ENCODE data around the gene WWTR1.

The WWTR1 gene

DNA sequence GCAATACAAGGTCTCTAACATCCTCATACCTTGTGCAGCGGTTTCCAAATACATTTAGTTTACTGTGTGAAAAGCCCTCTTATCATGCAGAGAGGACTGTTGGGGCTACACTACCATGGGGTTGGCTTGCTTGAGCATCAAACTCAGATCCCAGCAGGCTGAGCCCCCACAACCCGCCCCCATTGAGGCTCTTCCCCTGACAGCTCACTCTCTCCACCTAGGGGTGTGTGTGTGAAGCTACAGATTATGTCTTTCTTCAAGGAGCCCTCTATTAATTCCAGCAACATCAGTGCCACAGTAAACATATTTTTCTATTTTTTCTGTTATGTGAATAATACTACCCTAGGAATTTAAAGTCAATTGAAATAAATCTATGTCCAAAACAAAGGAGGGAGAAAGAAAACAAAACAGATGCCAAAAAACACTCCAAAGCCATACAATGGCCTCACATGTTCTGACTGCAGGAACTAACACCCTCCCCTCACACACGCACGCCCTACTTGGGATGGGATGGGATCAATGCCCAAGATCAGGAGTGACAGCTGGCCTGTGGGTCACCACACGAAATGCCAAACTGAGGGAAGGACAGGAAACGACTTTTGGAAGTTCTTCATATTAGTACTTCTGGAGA, 168.7 kb downstream of the WWTR1 start:
- H3K4me3 ChIP-seq (ENCODE audit: low read depth, low read length): no peak overlapping the region
- DNase-seq (ENCODE audit: low read depth): no peak

- no peak overlapping the region for H3K4me3 ChIP-seq (ENCODE audit: low read depth, low read length)
- DNase-seq (ENCODE audit: low read depth): no peak
Measured at GRCh38 chr3:149487598-149488197, 170.1 kb downstream of the WWTR1 start.

GRCh38 chr3:149486726-149487125, 171.1 kb downstream of the WWTR1 start:
- no peak overlapping the region for H3K4me3 ChIP-seq (ENCODE audit: low read depth, low read length)
- no peak for DNase-seq (ENCODE audit: low read depth)

- H3K4me3 ChIP-seq (ENCODE audit: low read depth, low read length): no peak overlapping the region
- no peak for DNase-seq (ENCODE audit: low read depth)
Measured at GRCh38 chr3:149481491-149481890, 176.3 kb downstream of the WWTR1 start.

DNA sequence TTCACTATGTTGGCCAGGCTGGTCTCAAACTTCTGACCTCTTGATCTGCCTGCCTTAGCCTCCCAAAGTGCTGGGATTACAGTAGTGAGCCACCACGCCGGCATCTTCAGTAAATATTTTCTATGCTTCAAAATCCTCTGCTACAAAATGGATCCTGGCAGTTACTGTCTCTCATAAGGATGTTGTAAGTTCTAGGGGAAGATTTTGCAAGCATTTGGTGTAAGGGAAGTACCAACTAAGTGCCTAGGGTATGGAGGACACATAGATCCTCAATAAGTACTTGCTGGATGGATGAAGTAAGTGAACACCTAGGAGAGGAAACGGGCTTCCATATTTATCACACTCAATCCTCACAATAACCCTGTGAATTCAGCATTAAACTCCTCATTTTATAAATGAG, 176.8 kb downstream of the WWTR1 start:
- no peak overlapping the region for H3K4me3 ChIP-seq (ENCODE audit: low read depth, low read length)

DNA sequence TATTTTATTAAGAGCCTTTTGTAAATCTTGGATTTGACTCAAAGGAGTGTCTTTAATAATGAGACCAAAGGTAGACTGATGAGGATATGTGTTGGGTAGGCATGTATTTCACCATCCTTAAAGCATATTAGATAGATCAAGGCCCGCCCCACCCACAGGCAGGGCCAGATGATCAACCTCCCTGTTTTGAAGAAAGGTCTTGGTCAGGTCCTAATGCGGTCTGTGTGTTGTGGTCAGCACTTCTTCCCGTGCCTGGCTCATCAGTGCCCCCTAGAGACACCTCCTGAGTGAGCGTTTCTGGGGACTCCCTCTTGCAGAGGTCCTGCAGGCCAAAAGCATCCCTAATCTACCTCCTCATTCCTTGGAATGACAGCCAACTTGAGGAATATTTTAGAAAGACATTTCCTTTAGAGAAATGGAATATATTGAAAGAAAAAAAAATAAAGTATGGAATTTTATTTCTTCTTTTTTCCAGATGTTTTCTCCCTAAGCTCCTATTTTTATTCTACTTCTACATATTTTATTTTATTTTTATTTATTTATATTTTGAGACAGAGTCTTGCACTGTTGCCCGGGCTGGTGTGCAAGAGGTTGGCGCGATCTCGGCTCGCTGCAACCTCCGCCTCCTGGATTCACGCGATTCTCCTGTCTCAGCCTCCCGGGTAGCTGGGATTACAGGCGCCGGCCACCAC, 177.4 kb downstream of the WWTR1 start:
- no peak overlapping the region for H3K4me3 ChIP-seq (ENCODE audit: low read depth, low read length)
- DNase-seq (ENCODE audit: low read depth): peak; percentile 61

More for the DNA sequence above, 176.8 kb downstream of the WWTR1 start:
- no peak for DNase-seq (ENCODE audit: low read depth)

DNA sequence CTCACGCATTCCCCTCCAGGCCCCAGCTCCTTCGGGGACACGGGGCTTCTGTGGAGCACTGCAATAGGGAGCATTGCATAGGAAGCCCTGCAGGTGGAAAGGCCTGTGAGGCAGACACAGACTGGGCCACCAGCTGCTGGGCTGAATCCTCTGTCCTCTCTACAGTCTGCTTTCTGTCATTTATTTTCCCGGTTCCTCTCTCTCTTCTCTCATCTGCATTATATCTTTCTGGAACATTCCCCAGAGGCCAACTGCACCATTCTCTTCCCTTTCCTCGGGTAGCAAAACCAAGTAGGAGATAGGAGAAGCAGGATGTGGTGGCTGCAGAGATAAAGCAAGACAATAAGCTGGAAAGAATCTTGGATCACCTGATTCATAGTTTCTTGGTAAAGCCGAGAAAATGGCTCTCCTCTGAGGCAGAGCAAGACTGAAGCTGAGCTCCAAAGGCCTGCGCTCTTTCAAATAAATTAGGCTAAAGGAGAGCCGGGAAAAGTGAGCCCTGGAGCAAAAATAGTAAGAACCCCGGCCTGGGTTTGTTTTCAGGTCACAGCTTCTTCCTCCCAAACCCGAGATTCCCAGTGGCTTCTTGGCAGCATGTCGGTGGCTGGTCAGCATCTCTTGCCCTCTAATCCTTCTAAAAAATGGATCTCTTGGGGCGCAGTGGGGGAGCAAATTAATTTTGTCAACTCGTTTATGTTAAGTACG, 178.1 kb downstream of the WWTR1 start:
- no peak overlapping the region for H3K4me3 ChIP-seq (ENCODE audit: low read depth, low read length)
- no peak for DNase-seq (ENCODE audit: low read depth)

- no peak overlapping the region for H3K4me3 ChIP-seq (ENCODE audit: low read depth, low read length)
- no peak for DNase-seq (ENCODE audit: low read depth)
Measured at GRCh38 chr3:149476225-149476624, 181.6 kb downstream of the WWTR1 start.

DNA sequence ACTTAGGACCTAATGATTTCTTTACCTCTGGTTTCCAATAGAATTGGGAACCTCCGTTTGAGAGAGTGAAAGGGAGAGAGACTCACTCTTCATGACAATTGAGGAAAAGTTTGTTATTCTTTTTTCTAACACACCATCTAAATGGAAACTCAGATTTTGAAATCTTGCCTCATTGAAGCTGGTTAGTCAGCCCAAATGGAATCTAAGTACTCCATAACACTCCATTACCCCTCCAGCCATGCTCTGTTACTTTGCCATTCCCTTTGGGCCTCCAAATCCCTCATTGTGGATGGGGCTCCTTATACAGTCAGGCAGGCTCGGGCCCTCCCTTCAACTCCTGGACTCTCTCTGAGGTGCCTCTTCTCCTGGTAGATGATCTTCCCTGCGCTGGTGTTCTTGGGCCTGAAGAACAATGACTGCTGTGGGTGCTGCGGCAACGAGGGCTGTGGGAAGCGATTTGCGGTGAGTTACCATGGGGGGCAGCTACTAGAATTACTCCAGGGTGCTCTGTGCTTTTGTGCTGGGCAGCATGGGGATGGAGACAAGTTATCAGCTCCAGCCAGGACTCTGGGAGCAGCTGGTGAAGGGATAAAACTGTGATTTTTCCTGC, 182.3 kb downstream of the WWTR1 start:
- no peak overlapping the region for H3K4me3 ChIP-seq (ENCODE audit: low read depth, low read length)
- no peak for DNase-seq (ENCODE audit: low read depth)

GRCh38 chr3:149474250-149474817, 183.5 kb downstream of the WWTR1 start, which contains the start of gene TM4SF4:
TSS of gene TM4SF4 (plus strand) at chr3:149474697. CDS start at chr3:149474878, 181 bp downstream.
- DNase-seq (ENCODE audit: low read depth): no peak
- H3K4me3 ChIP-seq (ENCODE audit: low read depth, low read length): no peak within 1 kb of the TSS

GRCh38 chr3:149473357-149474249, 184.2 kb downstream of the WWTR1 start:
- H3K4me3 ChIP-seq (ENCODE audit: low read depth, low read length): no peak overlapping the region
- DNase-seq (ENCODE audit: low read depth): peak; percentile 66

- DNase-seq (ENCODE audit: low read depth): peak; percentile 48
- H3K4me3 ChIP-seq (ENCODE audit: low read depth, low read length): no peak overlapping the region
Measured at GRCh38 chr3:149472030-149472797, 185.6 kb downstream of the WWTR1 start.

DNA sequence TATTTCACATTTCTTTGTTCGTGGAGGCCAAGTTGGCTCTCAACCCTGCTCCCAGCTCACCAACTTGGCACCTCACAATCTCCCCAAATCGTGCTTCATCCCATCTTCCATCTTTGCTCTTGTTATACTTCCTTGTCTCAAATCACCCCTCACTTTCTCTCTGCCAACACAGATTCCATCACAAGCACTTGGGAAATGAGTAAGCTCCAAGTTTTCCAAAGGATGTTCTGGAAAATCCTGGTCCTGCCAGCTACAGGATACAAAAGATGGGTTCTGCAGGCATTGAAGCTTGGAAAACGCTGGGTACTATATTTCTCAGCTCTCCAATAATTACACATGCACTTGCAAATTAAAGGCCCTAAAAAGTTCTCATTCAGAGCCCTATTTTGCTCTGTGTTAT, 187.4 kb downstream of the WWTR1 start:
- no peak overlapping the region for H3K4me3 ChIP-seq (ENCODE audit: low read depth, low read length)
- no peak for DNase-seq (ENCODE audit: low read depth)

DNA sequence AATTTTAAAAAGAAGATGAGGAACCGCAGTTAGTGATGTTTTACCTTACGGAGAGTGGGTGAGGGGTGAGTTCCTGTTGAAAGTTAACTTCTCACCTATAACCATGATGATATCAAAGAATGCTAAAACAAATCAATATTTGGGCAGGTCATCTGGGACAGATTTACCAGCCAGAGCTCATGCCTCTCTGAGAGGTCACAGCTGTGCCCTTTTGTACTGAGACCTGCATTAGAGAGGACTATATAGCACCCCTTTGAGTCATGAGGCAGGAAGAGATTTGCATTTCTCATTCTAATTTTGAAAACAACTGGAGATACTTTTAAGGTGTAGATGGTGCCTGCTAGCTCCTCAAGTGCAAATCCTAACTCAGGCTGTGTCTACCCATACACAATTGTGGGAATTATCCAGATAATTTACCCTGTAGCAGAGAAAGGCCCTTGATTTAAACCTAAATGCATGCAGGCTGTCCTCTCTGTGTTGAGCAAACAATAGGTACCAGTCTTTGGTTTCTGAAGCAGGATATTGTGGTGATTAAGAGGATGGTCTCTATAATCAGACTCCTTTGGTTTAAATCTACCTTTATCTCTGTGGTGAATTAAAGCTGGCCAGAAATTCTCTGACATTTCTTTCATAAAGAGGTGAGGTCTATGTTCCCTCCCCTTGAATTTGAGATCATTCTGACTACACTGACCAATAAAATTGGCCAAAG, 189.2 kb downstream of the WWTR1 start:
- DNase-seq (ENCODE audit: low read depth): no peak
- no peak overlapping the region for H3K4me3 ChIP-seq (ENCODE audit: low read depth, low read length)
